H9 (cell line): Measurements from ENCODE around the gene TRIM67. TPM values are rescaled to one million over a fixed set of nuclear protein-coding genes. Genes with fewer than 3 reads are reported as not detected.

Source experiments
- DNase-seq: peaks from one replicate; pipeline ENCODE4 v3.0.0-alpha.2; 2017
- H2AFZ ChIP-seq: one replicate; pipeline ENCODE4 v1.6.1; 2013; ENCODE audit warnings: mild to moderate bottlenecking, low read length, control low read depth, moderate library complexity
- H2AK5ac ChIP-seq: 2 replicates; pipeline ENCODE4 v1.6.1; 2013; ENCODE audit warnings: low read length, control low read depth, mixed read lengths; ENCODE audit not compliant: insufficient read length
- H2BK120ac ChIP-seq: one replicate; pipeline ENCODE4 v1.6.1; 2013; ENCODE audit warnings: low read depth, mild to moderate bottlenecking, low read length, control low read depth, inconsistent platforms; ENCODE audit not compliant: poor library complexity, severe bottlenecking
- H2BK12ac ChIP-seq: 2 replicates; pipeline ENCODE4 v1.6.1; 2013; ENCODE audit warnings: low read length, control low read depth, mixed read lengths, low read depth; ENCODE audit not compliant: insufficient read length
- H2BK15ac ChIP-seq: 2 replicates; pipeline ENCODE4 v1.6.1; 2013; ENCODE audit warnings: low read depth, low read length, control low read depth
- H2BK20ac ChIP-seq: one replicate; pipeline ENCODE4 v1.6.1; 2013; ENCODE audit warnings: low read depth, mild to moderate bottlenecking, low read length, control low read depth, inconsistent platforms; ENCODE audit not compliant: poor library complexity, severe bottlenecking
- H2BK5ac ChIP-seq: 2 replicates; pipeline ENCODE4 v1.6.1; 2013; ENCODE audit warnings: low read length, control low read depth, mixed read lengths; ENCODE audit not compliant: insufficient read length
- H3K14ac ChIP-seq: 2 replicates; pipeline ENCODE4 v1.6.1; 2013; ENCODE audit warnings: low read length, control low read depth; ENCODE audit not compliant: insufficient read depth
- H3K18ac ChIP-seq: 2 replicates; pipeline ENCODE4 v1.6.1; 2013; ENCODE audit warnings: low read depth, mild to moderate bottlenecking, mixed read lengths, low read length, control low read depth; ENCODE audit not compliant: insufficient read length
- H3K23ac ChIP-seq: 2 replicates; pipeline ENCODE4 v1.6.1; 2013; ENCODE audit warnings: low read length, control low read depth, mixed read lengths, low read depth; ENCODE audit not compliant: insufficient read length
- H3K23me2 ChIP-seq: 2 replicates; pipeline ENCODE4 v1.6.1; 2013; ENCODE audit warnings: low read depth, mild to moderate bottlenecking, mixed read lengths, low read length, control low read depth; ENCODE audit not compliant: insufficient read length, poor library complexity, severe bottlenecking
- H3K27ac ChIP-seq: 2 replicates; pipeline ENCODE4 v1.5.1; 2013; ENCODE audit warnings: low read length, control low read depth, mixed read lengths, low read depth; ENCODE audit not compliant: insufficient read length
- H3K27me3 ChIP-seq: 2 replicates; pipeline ENCODE4 v1.6.1; 2013; ENCODE audit warnings: low read length, control low read depth, inconsistent platforms; ENCODE audit not compliant: insufficient read depth
- H3K4ac ChIP-seq: 2 replicates; pipeline ENCODE4 v1.6.1; 2013; ENCODE audit warnings: low read depth, mild to moderate bottlenecking, control low read depth, inconsistent platforms, low read length, moderate library complexity
- H3K4me1 ChIP-seq: 2 replicates; pipeline ENCODE4 v1.6.1; 2013; ENCODE audit warnings: low read length, control low read depth, inconsistent platforms; ENCODE audit not compliant: insufficient read depth
- H3K4me2 ChIP-seq: 2 replicates; pipeline ENCODE4 v1.6.1; 2013; ENCODE audit warnings: low read length, control low read depth, mixed read lengths; ENCODE audit not compliant: insufficient read length, insufficient read depth
- H3K56ac ChIP-seq: 2 replicates; pipeline ENCODE4 v1.6.1; 2013; ENCODE audit warnings: low read depth, mild to moderate bottlenecking, mixed read lengths, low read length, control low read depth; ENCODE audit not compliant: insufficient read length
- H3K79me1 ChIP-seq: 2 replicates; pipeline ENCODE4 v1.6.1; 2013; ENCODE audit warnings: low read depth, mild to moderate bottlenecking, moderate library complexity, low read length, control low read depth, inconsistent platforms; ENCODE audit not compliant: insufficient read depth, poor library complexity, severe bottlenecking
- H3K79me2 ChIP-seq: 2 replicates; pipeline ENCODE4 v1.6.1; 2013; ENCODE audit warnings: low read length, control low read depth, inconsistent platforms; ENCODE audit not compliant: insufficient read depth
- H3K9ac ChIP-seq: 2 replicates; pipeline ENCODE4 v1.6.1; 2013; ENCODE audit warnings: low read length, control low read depth, mixed read lengths; ENCODE audit not compliant: insufficient read length; ENCODE audit errors: extremely low read depth
- H3K9me3 ChIP-seq: one replicate; pipeline ENCODE4 v1.6.1; 2013; ENCODE audit warnings: low read depth, low read length, inconsistent platforms; ENCODE audit not compliant: control insufficient read depth
- H3T11ph ChIP-seq: one replicate; pipeline ENCODE4 v1.6.1; 2013; ENCODE audit warnings: mild to moderate bottlenecking, low read length, control low read depth, inconsistent platforms
- H4K20me1 ChIP-seq: one replicate; pipeline ENCODE4 v1.6.1; 2013; ENCODE audit not compliant: control insufficient read depth, insufficient read length, insufficient read depth
- H4K5ac ChIP-seq: 2 replicates; pipeline ENCODE4 v1.6.1; 2013; ENCODE audit warnings: low read depth, mild to moderate bottlenecking, mixed read lengths, low read length, control low read depth; ENCODE audit not compliant: insufficient read length
- H4K8ac ChIP-seq: replicated peaks from 2 replicates; pipeline ENCODE4 v1.6.1; 2013; ENCODE audit warnings: low read length, control low read depth, mixed read lengths, low read depth; ENCODE audit not compliant: insufficient read length
- H4K91ac ChIP-seq: 2 replicates; pipeline ENCODE4 v1.6.1; 2013; ENCODE audit warnings: low read depth, mild to moderate bottlenecking, moderate library complexity, mixed read lengths, low read length, control low read depth; ENCODE audit not compliant: insufficient read length
- H3K27ac Mint-ChIP-seq, 3 experiments: 2 replicates in 2 of 3; 3 replicates in 1 of 3; pipeline ENCODE4 v1.8.0; 2020 to 2021; ENCODE audit warnings: mixed read lengths in 3 of 3, mild to moderate bottlenecking in 1 of 3, moderate library complexity in 1 of 3
- H3K27me3 Mint-ChIP-seq: 2 replicates; pipeline ENCODE4 v1.8.0; 2021; ENCODE audit warnings: low read depth, mild to moderate bottlenecking, moderate library complexity, mixed read lengths
- H3K36me3 Mint-ChIP-seq, 3 experiments: 2 replicates in 2 of 3; 3 replicates in 1 of 3; pipeline ENCODE4 v1.8.0; 2020 to 2021; ENCODE audit warnings: low read depth in 3 of 3, mixed read lengths in 3 of 3; ENCODE audit not compliant: insufficient read depth in 1 of 3
- H3K4me1 Mint-ChIP-seq, 2 experiments: 2 replicates each; pipeline ENCODE4 v1.8.0; 2020; ENCODE audit warnings: mixed read lengths in 2 of 2
- H3K4me3 Mint-ChIP-seq, 2 experiments: 2 replicates in 1 of 2; 3 replicates in 1 of 2; pipeline ENCODE4 v1.8.0; 2020 to 2021; ENCODE audit warnings: mild to moderate bottlenecking in 2 of 2, mixed read lengths in 2 of 2, moderate library complexity in 1 of 2
- H3K9me3 Mint-ChIP-seq, 2 experiments: 2 replicates in 1 of 2; 3 replicates in 1 of 2; pipeline ENCODE4 v1.8.0; 2020; ENCODE audit warnings: mild to moderate bottlenecking in 2 of 2, mixed read lengths in 2 of 2, moderate library complexity in 1 of 2
- CTCF ChIP-seq: fragments of 200-600 bp; sonication (generic); conservative IDR thresholded peaks from 3 replicates; pipeline ENCODE4 v1.8.0; 2021; ENCODE audit warnings: antibody characterized with exemption, mild to moderate bottlenecking
- WGBS: extraction: QIAGEN DNeasy Blood & Tissue Kit; methylation state at CpG from one replicate; pipeline ENCODE4 v1.1.7; 2013; ENCODE audit warnings: missing lambda C conversion rate, low lambda C conversion rate, mixed read lengths; ENCODE audit not compliant: insufficient read length; ENCODE audit errors: extremely low coverage; 5-methylcytosine and 5-hydroxymethylcytosine counted together
- total RNA-seq: library from RNA; stranded (reverse); gene quantifications from 2 replicates; pipeline ENCODE4 v1.2.1, GENCODE V29; 2021

Gene TRIM67
- total RNA-seq, 1 experiment from 2014 or later = not detected

GRCh38 chr1:231216498-231216897 is 54.6 kb downstream of the TRIM67 start:
- H4K91ac ChIP-seq = no peak overlapping the region
- H2BK12ac ChIP-seq = no peak overlapping the region
- peaks cover 46% of the 10 kb centered on the region for H3K27me3 ChIP-seq
- no peak for TF ChIP-seq CTCF
- no peaks in the 10 kb centered on the region for H3K36me3 Mint-ChIP-seq
- H4K5ac ChIP-seq = no peak overlapping the region
- H3K14ac ChIP-seq = no peak overlapping the region
- no peak overlapping the region for H3K4me3 Mint-ChIP-seq
- WGBS = no CpG with 5 or more reads among the region's 4 CpGs
- no peak overlapping the region for H2BK15ac ChIP-seq
- H3K9me3 Mint-ChIP-seq = no peaks in the 10 kb centered on the region; a peak in 2 of 5 replicates
- H2AFZ ChIP-seq = no peak overlapping the region
- no peak overlapping the region for H2BK120ac ChIP-seq
- H3K4me1 ChIP-seq = no peaks in the 10 kb centered on the region
- no peak overlapping the region for H4K8ac ChIP-seq
- H3K23ac ChIP-seq = no peak overlapping the region
- H3K4me2 ChIP-seq = no peak overlapping the region
- no peak overlapping the region for H3K18ac ChIP-seq
- H3K9me3 ChIP-seq = no peaks in the 10 kb centered on the region
- no peaks in the 10 kb centered on the region for H3K79me2 ChIP-seq
- no peak for DNase-seq
- H3K9ac ChIP-seq = no peak overlapping the region
- no peak overlapping the region for H3T11ph ChIP-seq
- H3K4ac ChIP-seq = no peak overlapping the region
- H3K23me2 ChIP-seq = no peaks in the 10 kb centered on the region
- H2BK5ac ChIP-seq = no peak overlapping the region
- H3K56ac ChIP-seq = no peak overlapping the region
- peaks cover 98% of the 10 kb centered on the region for H3K27me3 Mint-ChIP-seq
- no peak overlapping the region for H3K27ac ChIP-seq
- no peaks in the 10 kb centered on the region for H4K20me1 ChIP-seq
- no peak overlapping the region for H3K27ac Mint-ChIP-seq
- H2BK20ac ChIP-seq = no peak overlapping the region
- H3K4me1 Mint-ChIP-seq = peaks cover 26 to 34% of the 10 kb centered on the region in 2 experiments
- H2AK5ac ChIP-seq = no peak overlapping the region
- H3K79me1 ChIP-seq = no peaks in the 10 kb centered on the region
